Activated CD4-positive, alpha-beta T cell treated with anti-CD3 and anti-CD28 coated beads, Interleukin-2, amount 50 U/mL, for 48 hours (primary cell): Measurements from ENCODE around the gene C15orf39.
"Not testable (repeated sequence)": the region's sequence is repeated elsewhere in the genome, so short reads cannot be mapped to it uniquely, and the experiment has no call there.

ENCODE experiments used
- DNase-seq, 2 experiments: peaks; one replicate each; pipeline ENCODE4 v3.0.0-alpha.2; 2020

The C15orf39 gene

DNA sequence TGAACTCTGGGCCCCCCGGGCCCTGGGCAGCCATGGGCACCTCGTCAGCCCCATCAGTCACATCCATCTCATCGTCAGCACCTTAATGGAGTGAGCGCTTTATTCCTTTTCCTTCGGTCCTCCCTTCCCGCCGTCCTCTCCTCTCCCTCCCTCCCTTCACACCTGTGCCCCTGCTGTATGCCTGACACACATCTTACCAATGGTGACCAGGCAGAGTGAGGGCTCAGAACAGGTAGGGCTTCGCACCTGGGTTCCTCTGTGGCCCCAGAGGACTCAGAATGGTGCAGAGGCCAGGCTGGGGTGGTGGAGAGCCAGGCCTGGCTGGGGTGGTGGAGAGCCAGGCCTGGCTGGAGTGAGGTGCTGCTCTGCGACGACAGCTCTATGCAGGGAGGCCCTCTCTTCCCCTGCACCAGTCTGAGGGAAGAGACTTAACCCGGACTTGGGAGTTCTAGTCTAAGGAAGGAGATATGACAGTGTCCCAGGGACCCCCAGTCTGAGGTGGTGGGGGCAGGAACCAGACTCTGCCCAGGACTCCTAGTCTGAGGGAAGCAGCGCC is 11.6 kb downstream of the C15orf39 start:
- no peak for DNase-seq

- no peak for DNase-seq
These were observed 12.1 kb downstream of the C15orf39 start for GRCh38 chr15:75213768-75214221.

DNA sequence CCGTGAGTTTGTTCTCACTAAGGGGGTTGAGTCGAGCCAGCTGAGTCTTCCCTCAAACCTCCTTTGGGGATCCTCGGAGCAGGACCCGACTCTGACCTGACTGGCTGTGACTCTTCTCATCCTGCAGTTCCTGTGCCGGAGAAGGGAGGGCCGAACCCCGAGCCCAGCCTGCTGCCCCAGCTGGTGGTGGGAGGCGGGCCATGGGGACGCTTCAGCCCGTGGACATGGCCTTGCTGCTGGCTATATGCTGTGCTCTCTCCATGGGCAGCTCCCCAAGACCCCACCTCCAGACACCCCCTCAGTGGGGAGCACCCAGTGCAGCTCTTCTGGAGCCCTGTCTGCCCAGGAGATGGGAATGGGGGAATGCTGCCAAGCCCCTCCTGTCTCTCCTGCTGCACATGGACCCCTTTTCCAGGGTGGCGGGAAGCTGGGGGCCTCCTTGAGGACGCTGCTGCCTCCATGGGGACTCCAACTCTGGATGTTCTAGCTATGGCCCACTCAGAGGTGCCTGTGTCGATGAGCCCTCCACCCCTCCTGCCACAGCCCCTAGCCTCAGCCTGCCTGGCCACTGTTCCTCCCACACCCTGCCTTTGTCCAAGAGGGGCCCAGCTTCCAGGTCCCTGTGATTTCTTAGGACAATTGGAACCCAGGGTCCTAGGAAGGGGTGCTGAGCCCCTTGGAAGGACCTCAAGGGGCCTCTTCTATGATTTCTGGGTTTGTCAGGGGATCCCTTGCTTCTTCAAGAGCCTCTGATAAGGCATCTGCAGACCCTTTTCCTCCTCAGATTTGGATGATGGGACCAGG is 12.8 kb downstream of the C15orf39 start:
- DNase-seq: no peak

DNA sequence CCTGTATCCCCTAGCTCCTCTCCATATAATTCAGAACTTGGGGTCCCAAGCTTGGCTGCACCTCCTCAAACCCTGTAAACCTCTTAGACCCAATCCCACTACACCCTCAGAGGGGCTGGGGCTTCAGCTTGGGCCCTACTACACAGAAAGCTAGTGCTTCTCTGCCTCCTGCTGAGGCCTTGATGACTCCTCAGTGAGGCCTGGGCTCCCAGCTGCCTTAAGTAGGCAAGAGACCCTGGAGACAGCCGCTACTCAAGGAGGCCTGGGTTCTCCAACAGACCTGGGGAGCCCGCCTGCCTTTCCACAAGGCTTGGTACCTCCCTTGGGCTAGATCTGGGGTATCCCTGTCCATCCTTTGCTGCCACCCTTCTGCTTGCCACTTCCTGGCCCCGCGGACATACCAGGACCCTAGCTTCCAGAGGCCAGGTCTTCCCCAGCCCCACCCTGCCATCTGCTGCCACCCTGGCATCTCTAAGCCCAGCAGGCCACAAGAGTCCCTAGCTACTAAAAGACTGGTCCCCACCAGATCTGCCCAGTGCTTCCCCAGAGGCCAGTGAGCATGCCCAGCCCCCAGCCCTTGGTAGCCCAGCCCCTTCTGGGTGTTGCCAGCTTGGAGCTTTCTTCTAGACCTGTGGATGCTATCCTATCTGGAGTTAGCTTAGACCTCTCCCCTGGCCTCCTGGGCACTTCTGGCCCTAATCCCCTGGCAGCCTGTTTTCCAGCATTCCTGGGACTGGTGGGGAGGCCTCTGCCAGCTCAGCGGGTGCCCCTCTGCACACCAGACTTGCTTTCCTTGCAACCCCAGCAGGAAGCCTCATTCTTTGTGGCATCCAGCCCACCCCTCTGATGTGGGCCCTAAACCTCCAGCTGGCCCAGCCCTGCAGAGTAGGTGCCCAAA is 13.7 kb downstream of the C15orf39 start:
- DNase-seq: no peak

GRCh38 chr15:75217012-75217411 is 15.3 kb downstream of the C15orf39 start:
- DNase-seq: no peak

DNA sequence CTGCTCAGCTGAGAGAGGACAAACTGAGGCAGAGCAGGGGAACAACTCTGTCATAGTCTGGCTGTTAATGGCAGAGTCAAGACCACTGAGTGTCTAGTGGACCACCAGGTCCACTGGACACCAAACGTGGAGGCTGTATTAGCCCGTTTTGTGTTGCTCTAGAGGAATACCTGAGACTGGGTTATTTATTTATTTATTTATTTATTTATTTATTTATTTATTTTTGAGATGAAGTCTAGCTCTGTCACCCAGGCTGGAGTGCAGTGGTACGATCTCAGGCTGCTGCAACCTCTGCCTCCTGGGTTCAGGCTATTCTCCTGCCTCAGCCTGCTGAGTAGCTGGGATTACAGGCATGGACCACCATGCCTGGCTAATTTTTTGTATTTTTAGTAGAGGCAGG is 15.9 kb downstream of the C15orf39 start:
- not testable (repeated sequence) for DNase-seq

GRCh38 chr15:75219507-75219929 is 17.8 kb downstream of the C15orf39 start:
- DNase-seq: not testable (repeated sequence)

DNA sequence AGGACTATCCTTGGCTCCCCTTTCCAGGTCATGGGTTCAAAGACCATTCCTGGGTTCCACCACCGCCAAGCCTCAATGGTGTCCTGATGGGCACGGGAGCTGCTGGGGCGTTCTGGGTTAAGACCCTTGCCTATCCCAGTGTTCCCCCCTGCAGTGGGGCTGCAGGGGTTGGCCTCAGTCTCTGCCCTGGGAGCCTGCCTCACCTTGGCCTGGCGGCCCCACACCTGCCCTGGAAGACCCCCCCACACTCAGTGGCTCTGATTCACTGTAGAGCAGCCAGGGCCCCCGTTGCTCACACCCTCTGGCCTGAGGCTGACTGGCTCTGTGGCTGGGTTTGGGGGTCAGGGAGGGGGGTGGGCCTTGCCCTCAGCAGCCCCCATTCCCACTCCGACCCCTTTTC is 22.0 kb downstream of the C15orf39 start:
- no peak for DNase-seq

- DNase-seq: no peak
These were observed 22.6 kb downstream of the C15orf39 start for GRCh38 chr15:75224281-75224680.

- DNase-seq: not testable (repeated sequence)
These were observed 23.6 kb downstream of the C15orf39 start for GRCh38 chr15:75225102-75225836.

GRCh38 chr15:75225951-75226732 is 24.5 kb downstream of the C15orf39 start:
- DNase-seq: no peak

GRCh38 chr15:75227112-75227511 is 25.4 kb downstream of the C15orf39 start:
- not testable (repeated sequence) for DNase-seq

DNA sequence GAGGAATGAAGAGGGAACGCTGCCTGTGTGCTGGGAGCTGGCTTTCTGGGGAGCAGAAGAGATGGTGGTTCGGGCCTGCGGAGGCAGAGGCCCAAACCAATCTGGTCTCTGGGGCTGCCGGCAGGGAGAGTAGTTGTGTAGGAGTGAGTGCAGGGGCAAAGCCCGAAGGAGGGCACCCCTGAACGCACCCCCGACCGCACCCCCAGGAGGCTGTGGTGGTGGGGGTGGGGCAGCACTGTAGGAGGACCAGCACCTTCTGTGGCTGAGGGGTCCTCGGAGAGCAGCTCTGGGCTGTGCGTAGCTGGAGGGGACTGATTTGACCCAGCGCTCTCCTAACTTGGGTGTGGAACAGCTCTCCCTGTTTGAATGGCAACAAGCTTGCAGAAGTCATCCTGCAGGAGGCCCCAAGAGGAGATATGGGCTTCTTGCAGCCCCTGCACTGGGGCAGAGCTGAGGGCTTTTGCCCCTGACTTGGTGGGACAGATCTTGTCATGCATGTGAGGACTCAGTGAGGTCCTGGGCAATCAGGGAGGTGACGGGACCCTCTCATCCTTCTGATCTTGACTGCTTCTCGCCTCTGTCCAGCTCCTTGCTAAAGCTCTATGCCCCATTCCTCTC is 26.1 kb downstream of the C15orf39 start:
- no peak for DNase-seq

- DNase-seq: no peak
These were observed 27.1 kb downstream of the C15orf39 start for GRCh38 chr15:75228787-75229186.

- DNase-seq: no peak
These were observed 27.7 kb downstream of the C15orf39 start for GRCh38 chr15:75229191-75230015.

DNA sequence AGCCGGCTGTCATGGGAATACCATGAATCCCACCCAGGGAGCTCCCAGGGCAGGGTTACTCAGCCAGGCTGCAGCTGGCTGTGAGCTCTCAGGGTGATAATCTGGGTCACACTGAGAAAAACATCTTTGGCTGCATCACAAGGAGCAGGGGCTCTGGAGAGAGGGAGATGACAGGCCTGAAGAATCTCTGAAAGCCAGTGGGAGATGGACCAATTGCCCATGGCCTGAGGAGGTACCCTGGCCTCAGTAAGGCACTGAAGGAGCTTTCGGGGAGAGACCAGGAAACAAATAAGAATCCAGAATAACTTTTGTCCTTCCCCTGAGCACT is 28.3 kb downstream of the C15orf39 start:
- DNase-seq: no peak

DNA sequence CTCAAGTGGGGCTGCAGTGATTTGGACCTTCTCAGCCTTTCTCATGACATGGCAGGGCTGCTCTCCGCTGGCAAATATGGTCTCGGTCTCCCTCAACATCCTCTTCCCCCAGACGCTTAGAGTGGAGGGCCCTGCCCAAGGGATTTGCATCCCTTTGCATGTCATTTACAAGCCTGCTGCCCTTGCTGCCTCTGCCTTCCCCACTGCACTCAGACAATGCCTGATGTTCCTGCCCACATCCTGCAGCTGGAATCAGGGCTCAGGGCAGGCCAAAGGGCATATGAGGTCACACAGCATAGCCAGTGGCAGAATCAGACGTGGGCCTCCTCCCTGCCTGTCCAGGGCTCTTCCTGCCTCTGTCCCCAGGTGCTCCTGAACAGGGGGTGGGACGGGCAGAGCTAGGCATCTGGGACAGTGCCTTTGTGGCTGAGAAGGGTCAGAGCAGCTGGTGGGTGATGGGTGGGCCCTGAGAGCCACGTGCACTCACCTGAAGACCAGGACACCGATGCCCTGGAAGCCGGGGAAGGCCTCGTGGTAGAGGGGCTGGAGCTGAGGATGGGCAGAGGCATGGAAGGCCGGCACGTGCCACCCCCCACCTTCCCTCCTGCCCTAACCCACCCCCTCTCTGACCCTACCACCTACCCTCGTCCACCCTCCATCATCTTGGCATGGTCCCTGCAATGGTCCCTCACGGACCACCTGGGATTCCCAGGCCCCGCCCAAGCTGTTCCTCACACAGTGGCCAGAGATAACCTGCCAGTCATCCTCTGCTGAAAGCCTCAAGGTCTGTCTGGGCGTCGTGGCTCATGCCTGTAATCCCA is 29.1 kb downstream of the C15orf39 start:
- no peak for DNase-seq

- no peak for DNase-seq
These were observed 30.2 kb downstream of the C15orf39 start for GRCh38 chr15:75231836-75232235.

DNA sequence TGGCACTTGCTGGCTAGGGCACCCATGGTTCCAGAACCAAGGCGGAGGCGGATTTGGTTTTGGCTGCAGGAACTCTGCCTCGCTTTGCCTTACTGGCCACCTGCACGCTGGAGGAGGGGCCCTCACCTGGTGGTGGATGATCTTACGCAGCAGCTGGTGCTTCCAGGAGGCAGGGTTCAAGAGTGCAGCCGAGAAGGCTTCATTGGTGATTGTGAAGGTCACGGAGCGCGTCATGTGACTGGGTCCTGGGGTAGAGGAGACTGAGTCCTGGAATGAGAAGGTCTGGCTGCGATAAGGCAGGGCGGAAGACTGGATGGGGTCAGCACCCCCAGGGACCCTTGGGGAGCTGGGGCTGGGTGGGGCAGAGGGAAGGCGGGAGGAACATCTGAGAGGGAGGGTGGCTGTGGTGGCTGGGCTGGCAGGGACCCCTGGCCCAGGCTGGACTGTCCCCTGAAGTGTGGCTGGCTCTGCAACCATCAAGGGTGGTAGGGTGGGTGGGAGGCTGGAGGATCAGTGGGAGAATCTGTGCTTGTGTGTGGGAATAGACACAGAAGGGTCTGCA is 30.7 kb downstream of the C15orf39 start:
- DNase-seq: no peak
